Activated CD4-positive, alpha-beta T cell treated with anti-CD3 and anti-CD28 coated beads for 48 hours (primary cell): ENCODE results near the gene ALKAL2.
"Not testable (repeated sequence)": the region's sequence is repeated elsewhere in the genome, so short reads cannot be mapped to it uniquely, and the experiment has no call there.

ENCODE experiments used
- DNase-seq: peaks from one replicate; pipeline ENCODE4 v3.0.0-alpha.2; 2020

ALKAL2 gene, protein sequence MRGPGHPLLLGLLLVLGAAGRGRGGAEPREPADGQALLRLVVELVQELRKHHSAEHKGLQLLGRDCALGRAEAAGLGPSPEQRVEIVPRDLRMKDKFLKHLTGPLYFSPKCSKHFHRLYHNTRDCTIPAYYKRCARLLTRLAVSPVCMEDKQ

DNA sequence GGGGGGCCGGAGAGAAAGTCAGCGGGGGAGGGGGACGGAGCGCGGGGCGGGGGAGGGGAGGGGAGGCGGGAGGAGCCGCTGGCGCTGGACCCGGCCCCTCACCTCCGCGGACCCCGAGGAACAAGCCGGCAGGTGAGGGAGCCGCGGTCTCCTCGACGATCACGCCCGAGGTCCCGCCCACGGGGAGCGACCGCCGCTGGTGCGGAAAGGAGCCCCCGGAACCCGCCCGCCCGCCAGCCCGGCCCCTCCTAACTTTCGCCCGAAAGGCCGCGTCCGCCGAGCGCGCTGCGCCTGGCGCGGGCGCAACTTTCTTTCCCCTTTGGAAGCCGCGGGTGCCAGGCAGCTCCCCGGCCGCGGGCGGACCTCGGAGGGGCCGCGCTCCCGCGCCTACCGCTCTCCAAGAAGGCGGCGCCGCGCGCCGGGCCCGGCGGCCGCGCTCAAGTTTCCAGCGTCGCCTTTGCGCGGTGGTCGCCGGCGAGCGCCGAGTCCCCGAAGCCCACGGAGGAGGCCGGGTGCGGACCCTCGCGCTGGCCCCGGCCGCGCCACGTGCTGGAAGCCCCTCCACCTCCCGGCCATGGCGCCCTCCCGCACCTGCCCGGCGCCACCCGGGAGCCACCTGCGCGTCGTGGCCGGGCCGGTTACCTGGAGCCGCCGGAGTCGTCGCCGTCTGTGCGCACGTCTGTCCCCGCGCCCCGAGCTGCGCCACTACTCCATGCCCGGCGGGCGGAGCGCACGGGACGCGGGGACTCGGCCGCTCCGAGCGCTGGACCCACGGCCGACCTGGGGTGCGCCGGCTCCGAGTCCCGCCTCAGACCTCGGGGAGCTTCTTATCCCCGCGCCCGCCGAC is at the start of gene ALKAL2:
Gene ALKAL2 (minus strand): TSS at position 181 of the 847 bp plus-strand sequence. CDS start 256 bp downstream, outside the sequence.
- peak; percentile 19 for DNase-seq

DNA sequence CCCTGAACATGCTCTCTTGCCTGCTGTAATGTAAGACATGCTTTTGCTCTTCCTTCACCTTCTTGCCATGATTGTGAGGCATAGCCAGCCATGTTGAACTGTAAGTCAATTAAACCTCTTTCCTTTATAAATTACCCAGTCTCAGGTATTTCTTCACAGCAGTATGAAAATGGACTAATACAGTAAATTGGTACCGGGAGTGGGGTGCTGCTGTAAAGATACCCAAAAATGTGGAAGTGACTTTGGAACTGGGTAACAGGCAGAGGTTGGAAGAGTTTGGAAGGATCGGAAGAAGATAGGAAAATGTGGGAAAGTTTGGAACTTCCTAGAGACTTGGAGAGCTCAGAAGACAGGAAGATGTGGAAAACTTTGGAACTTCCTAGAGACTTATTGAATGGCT is 49.1 kb upstream of the ALKAL2 start:
- DNase-seq, result not testable (repeated sequence)

DNA sequence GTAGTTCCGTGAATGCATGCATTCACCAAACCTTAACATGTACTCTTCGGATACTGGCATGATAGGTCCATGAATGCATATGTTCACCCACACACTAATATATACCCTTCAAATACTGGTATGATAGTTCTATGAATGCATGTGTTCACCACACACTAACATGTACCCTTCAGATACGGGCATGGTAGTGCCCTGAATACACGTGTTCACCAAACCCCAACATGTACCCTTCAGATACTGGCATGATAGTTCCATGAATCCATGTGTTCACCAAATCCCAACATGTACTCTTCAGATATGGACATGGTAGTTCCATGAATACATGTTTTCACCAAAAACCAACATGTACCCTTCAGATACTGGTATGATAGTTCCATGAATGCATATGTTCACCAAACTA is 48.5 kb upstream of the ALKAL2 start:
- DNase-seq, result no peak

GRCh38 chr2:332592-332991 is 44.7 kb upstream of the ALKAL2 start:
- DNase-seq, result no peak

DNA sequence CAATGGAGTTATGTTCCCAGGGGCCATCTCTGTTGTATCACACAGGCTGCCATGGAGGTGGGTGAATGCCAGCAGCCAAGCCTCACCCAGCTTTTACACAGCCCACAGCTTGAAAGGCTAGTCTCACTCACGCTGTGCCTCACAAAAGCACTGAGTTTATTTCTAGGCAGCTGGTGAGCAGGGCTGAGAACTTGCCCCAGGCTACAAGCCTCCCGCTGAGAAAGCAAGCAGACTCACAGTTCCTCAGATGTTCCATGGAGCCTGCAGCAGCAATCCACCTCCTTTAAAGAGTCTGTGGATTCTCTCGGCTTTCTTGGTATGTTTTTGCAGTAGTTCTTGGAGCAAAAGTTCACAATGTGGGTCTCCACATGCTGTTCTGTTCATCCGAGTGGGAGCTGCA is 40.9 kb upstream of the ALKAL2 start:
- no peak for DNase-seq

GRCh38 chr2:323035-323434 is 35.1 kb upstream of the ALKAL2 start:
- no peak for DNase-seq

- DNase-seq, result no peak
These were observed 34.4 kb upstream of the ALKAL2 start for GRCh38 chr2:322326-322725.

GRCh38 chr2:320561-320960 is 32.7 kb upstream of the ALKAL2 start:
- no peak for DNase-seq

DNA sequence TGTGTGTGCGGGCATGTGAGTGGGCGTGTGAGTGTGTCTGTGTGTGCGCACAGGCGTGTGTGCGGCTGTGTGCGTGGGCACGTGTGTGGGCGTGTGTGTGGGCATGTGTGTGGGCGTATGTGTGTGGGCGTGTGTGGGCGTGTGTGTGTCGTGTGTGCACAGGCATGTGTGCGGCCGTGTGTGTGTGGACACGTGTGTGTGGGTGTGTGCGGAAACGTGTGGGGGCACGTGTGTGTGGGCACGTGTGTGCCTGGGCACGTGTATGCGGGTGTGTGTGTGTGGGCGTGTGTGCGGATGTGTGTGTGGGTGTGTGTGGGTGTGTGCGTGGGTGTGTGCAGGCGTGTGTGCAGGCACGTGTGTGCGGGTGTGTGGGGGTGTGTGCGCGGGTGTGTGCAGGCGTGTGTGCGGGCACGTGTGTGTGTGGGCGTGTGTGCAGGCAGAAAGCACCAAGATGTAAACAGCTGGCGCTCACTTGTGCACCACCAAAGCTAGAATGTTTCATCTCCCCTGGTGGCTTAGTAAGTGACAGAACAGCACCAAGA is 31.2 kb upstream of the ALKAL2 start:
- no peak for DNase-seq

GRCh38 chr2:317501-318424 is 29.9 kb upstream of the ALKAL2 start:
- peak; percentile 47 for DNase-seq

GRCh38 chr2:316381-316780 is 28.5 kb upstream of the ALKAL2 start:
- DNase-seq, result no peak

GRCh38 chr2:315925-316324 is 28.0 kb upstream of the ALKAL2 start:
- not testable (repeated sequence) for DNase-seq

DNA sequence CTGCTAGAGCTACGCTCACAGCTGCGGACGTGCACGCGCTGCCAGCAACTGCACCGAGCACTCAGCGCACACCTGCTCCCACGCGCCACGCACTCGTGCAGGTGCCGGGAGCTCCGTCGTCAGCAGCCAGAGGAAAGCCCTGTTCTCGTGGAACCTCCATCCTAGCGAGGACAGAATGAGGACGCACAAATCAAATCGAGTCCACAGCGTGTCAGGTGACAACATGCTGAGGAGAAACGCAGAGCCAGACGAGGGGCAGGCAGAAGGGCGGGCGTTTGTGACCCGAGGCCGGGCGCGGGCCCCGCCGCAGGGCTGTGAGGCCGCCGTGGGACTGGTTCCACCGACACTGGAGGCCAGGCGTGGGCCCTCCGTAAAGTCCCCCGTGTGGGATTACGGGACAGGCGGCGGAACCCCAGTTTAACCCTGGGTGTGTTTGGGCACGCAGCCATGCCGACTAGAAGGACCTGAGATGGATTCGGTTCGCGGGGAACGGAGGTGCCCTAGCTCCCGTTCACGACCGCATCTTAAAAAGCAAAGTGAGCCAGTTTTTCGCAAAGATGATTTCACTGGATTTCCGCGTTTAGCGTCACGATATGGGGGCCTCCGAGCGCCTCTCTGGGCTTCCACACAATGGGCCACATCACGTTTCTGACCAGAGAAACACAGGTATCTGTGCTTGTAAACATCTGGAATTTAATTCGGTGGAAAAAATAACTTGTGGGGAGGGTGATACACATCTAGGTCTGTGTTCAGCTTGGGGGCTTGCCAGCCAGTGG is 26.9 kb upstream of the ALKAL2 start:
- DNase-seq, result no peak

GRCh38 chr2:313991-314390 is 26.1 kb upstream of the ALKAL2 start:
- no peak for DNase-seq

GRCh38 chr2:310994-311393 is 23.1 kb upstream of the ALKAL2 start:
- no peak for DNase-seq

DNA sequence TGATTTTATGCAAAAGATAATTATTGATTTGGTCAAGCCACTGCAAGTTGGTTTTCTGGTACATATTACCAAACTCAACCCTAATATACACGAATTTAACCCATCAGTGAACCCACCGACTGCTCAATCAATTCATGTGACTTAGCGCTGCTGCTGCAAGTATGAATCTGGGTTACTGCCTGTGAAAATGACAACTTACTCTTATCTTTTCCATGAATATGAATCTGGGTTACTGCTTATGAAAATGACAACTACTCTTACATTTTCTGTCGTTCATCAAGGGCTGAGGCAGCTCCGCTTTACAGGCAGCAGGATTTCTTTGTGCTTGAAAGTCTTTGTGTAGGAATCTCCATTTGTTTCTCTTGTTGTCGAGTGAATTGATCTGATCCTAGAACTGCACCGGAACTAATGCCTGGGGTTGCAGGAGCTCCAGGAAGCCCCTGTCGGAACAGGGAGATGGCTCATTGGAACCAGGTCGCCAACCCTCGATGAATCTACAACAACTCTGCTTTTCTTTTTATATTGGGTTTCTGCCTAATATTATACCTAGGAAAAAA is 22.1 kb upstream of the ALKAL2 start:
- no peak for DNase-seq

GRCh38 chr2:309148-309953 is 21.5 kb upstream of the ALKAL2 start:
- no peak for DNase-seq

DNA sequence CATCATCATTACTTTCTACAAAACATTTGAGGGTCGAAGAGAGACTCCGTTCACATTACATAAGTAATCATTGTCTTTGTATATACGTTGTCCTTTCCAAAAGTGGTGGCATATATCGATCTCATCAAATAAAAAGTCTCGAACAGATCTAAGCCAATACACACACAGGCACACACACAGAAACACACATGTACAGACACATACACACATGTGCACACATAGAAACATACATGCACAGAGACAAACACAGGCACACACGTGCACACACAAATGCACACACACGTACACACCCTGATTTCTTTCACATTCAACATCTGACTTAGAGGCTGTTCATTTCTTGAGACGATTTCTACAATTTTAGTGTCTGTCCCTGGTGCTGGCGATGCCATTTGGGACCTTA is 17.5 kb upstream of the ALKAL2 start:
- no peak for DNase-seq

GRCh38 chr2:296354-296753 is 8.5 kb upstream of the ALKAL2 start:
- DNase-seq, result no peak

- no peak for DNase-seq
These were observed 7.2 kb upstream of the ALKAL2 start for GRCh38 chr2:295090-295489.

- DNase-seq, result peak; percentile 63
These were observed 2.3 kb upstream of the ALKAL2 start for GRCh38 chr2:290090-290722.
